ENCODE data around the gene HSD17B2. TPM values are rescaled to one million over a fixed set of nuclear protein-coding genes. Genes with fewer than 3 reads are reported as not detected.

Gene HSD17B2
- total and polyA plus RNA-seq, 7 donors, result 0.16 to 0.19 TPM; not detected in 5

- ATAC-seq (no peak), DNase-seq (no peak)
- Histone ChIP-seq H3K27me3 (ENCODE audit: insufficient read depth in 3 of 3, low read length in 2 of 3) (peaks cover 0 to 2% (median 2%) of the 10 kb centered on the region in 3 donors), H3K36me3 (ENCODE audit: insufficient read depth in 1 of 2, low read depth in 1 of 2) (no peaks in the 10 kb centered on the region), H3K27ac (no peak overlapping the region), H3K4me1 (no peaks in the 10 kb centered on the region), H3K9me3 (no peaks in the 10 kb centered on the region), H3K4me3 (no peak overlapping the region)
- 87 to 93% (median 87%) methylated on average over 4 of the region's 4 CpGs for WGBS, 3 donors
- intact Hi-C loops (cut with DNase I), result no loop called here
- no peak for TF ChIP-seq CTCF (IDR thresholded peaks at IDR 0.05)
Observed at GRCh38 chr16:82050909-82051357, 15.9 kb downstream of the HSD17B2 start.

GRCh38 chr16:82051656-82052055, 16.6 kb downstream of the HSD17B2 start:
- intact Hi-C loops (cut with DNase I), result no loop called here
- H3K9me3 ChIP-seq, result no peaks in the 10 kb centered on the region
- 80 to 91% (median 84%) methylated on average over 5 of the region's 5 CpGs for WGBS, 3 donors
- no peak for DNase-seq
- peaks cover 0 to 2% (median 2%) of the 10 kb centered on the region in 3 donors for H3K27me3 ChIP-seq (ENCODE audit: insufficient read depth in 3 of 3, low read length in 2 of 3)
- H3K36me3 ChIP-seq (ENCODE audit: insufficient read depth in 1 of 2, low read depth in 1 of 2), result no peaks in the 10 kb centered on the region
- H3K27ac ChIP-seq, result no peak overlapping the region
- TF ChIP-seq CTCF (IDR thresholded peaks at IDR 0.05), result no peak
- no peaks in the 10 kb centered on the region for H3K4me1 ChIP-seq
- no peak overlapping the region for H3K4me3 ChIP-seq
- ATAC-seq, result no peak

GRCh38 chr16:82055117-82055516, 20.1 kb downstream of the HSD17B2 start:
- Histone ChIP-seq H3K36me3 (ENCODE audit: insufficient read depth in 1 of 2, low read depth in 1 of 2) (no peaks in the 10 kb centered on the region), H3K4me3 (no peak overlapping the region), H3K27me3 (ENCODE audit: insufficient read depth in 3 of 3, low read length in 2 of 3) (peaks cover 0 to 2% (median 2%) of the 10 kb centered on the region in 3 donors), H3K9me3 (no peaks in the 10 kb centered on the region), H3K27ac (no peak overlapping the region), H3K4me1 (no peaks in the 10 kb centered on the region)
- intact Hi-C loops (cut with DNase I), result no loop called here
- TF ChIP-seq CTCF (IDR thresholded peaks at IDR 0.05), result no peak
- ATAC-seq (no peak), DNase-seq (no peak)
- 75 to 82% (median 78%) methylated on average over 3 of the region's 3 CpGs for WGBS, 3 donors

- intact Hi-C loops (cut with DNase I), result no loop called here
- no peaks in the 10 kb centered on the region for H3K9me3 ChIP-seq
- H3K4me3 ChIP-seq, result no peak overlapping the region
- peaks cover 0 to 2% (median 2%) of the 10 kb centered on the region in 3 donors for H3K27me3 ChIP-seq (ENCODE audit: insufficient read depth in 3 of 3, low read length in 2 of 3)
- no peaks in the 10 kb centered on the region for H3K36me3 ChIP-seq (ENCODE audit: insufficient read depth in 1 of 2, low read depth in 1 of 2)
- H3K27ac ChIP-seq, result no peak overlapping the region
- WGBS, 3 donors, result 65 to 73% (median 70%) methylated on average over 8 of the region's 8 CpGs
- DNase-seq (no peak), ATAC-seq (no peak)
- TF ChIP-seq CTCF (IDR thresholded peaks at IDR 0.05), result no peak
- H3K4me1 ChIP-seq, result no peaks in the 10 kb centered on the region
Observed at GRCh38 chr16:82055728-82056549, 20.9 kb downstream of the HSD17B2 start.

Data from psoas muscle (tissue), 8 donors.